Stimulated activated memory B cell treated with anti-CD40 and anti-IgM and Interleukin-4, amounts not matched to agents 10 μg/mL and 1 μg/mL and 100 μg/mL, for 72 hours (primary cell): ENCODE measurements around the gene PLA2G2D.

ENCODE experiments used
- ATAC-seq: fragments of 150-1000 bp; cut with Tn5 transposase; 2 replicates; pipeline ENCODE4 v1.10.0; 2021
- H3K27ac Mint-ChIP-seq: one replicate; pipeline ENCODE4 v1.8.0; 2022; ENCODE audit warnings: mild to moderate bottlenecking, mixed read lengths
- H3K27me3 Mint-ChIP-seq: one replicate; pipeline ENCODE4 v1.8.0; 2022; ENCODE audit warnings: mixed read lengths
- H3K36me3 Mint-ChIP-seq: one replicate; pipeline ENCODE4 v1.8.0; 2022; ENCODE audit warnings: mixed read lengths
- H3K4me1 Mint-ChIP-seq: one replicate; pipeline ENCODE4 v1.8.0; 2022; ENCODE audit warnings: mixed read lengths
- H3K4me3 Mint-ChIP-seq: one replicate; pipeline ENCODE4 v1.8.0; 2022; ENCODE audit warnings: mild to moderate bottlenecking, moderate library complexity, mixed read lengths
- H3K9me3 Mint-ChIP-seq: one replicate; pipeline ENCODE4 v1.8.0; 2022; ENCODE audit warnings: mixed read lengths

PLA2G2D gene

DNA sequence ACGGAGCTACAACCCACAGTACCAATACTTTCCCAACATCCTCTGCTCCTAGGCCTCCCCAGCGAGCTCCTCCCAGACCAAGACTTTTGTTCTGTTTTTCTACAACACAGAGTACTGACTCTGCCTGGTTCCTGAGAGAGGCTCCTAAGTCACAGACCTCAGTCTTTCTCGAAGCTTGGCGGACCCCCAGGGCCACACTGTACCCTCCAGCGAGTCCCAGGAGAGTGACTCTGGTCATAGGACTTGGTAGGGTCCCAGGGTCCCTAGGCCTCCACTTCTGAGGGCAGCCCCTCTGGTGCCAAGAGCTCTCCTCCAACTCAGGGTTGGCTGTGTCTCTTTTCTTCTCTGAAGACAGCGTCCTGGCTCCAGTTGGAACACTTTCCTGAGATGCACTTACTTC is 28.7 kb downstream of the PLA2G2D start:
- Mint-ChIP-seq H3K27ac (no peak overlapping the region), H3K9me3 (no peaks in the 10 kb centered on the region), H3K4me1 (peaks cover 6% of the 10 kb centered on the region), H3K36me3 (no peaks in the 10 kb centered on the region), H3K27me3 (peaks cover 10% of the 10 kb centered on the region), H3K4me3 (no peak overlapping the region)
- ATAC-seq, result no peak

DNA sequence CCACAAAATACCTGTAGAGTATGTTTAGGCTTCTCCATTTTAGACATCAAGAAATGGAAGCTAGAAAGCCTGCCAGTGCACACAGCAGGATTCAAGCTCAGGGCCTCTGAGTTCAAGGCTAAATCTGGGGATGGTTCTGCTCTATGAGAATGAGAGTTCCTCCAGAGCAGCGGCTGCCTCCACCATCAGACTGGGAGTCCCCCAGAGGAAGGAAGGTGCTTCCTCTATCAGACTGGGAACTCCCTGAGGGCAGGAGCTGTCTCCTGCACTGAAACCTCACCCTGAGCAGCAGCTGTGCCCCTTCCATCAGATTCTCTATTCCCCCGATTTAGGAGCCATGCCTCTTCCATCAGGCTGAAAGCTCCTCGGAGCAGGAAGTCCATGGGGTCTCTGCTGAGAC is 29.2 kb downstream of the PLA2G2D start:
- no peak for ATAC-seq
- no peak overlapping the region for H3K27ac Mint-ChIP-seq
- H3K36me3 Mint-ChIP-seq, result no peaks in the 10 kb centered on the region
- peaks cover 10% of the 10 kb centered on the region for H3K27me3 Mint-ChIP-seq
- peaks cover 7% of the 10 kb centered on the region for H3K4me1 Mint-ChIP-seq
- no peaks in the 10 kb centered on the region for H3K9me3 Mint-ChIP-seq
- no peak overlapping the region for H3K4me3 Mint-ChIP-seq

DNA sequence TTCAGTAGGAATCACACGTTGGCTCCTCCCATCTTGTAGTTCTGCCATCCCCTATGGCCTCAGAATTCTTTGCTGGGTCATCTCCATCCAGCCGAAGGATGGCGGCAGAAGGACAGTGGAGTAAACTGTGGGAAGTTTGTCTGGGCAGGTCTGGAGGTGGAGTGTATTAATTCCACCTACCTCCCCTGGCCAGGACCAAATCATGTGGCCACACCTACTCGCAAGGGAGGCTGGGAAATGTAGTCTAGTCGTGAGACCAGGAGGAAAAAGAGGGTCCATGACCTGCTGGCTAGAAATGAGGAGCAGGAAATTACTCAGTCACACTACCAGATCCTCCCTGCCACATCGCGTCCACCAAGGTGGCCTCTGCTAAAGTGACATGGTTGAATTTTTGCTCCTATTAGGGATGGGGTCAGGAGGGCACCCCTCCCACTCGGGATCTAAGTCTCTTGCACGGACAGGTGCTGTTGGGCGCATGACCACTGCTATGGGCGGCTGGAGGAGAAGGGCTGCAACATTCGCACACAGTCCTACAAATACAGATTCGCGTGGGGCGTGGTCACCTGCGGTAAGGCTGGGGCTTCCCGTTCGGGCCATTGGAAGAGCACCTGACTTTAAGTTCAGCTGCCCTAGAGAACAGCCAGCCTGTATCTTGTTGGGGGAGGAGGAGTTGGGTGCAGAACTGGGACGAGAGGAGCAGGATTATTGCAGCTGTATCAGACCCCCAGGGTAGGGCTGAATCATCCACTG is 29.8 kb downstream of the PLA2G2D start:
- peaks cover 10% of the 10 kb centered on the region for H3K27me3 Mint-ChIP-seq
- no peak for ATAC-seq
- no peak overlapping the region for H3K27ac Mint-ChIP-seq
- H3K4me1 Mint-ChIP-seq, result peaks cover 13% of the 10 kb centered on the region
- H3K9me3 Mint-ChIP-seq, result no peaks in the 10 kb centered on the region
- no peaks in the 10 kb centered on the region for H3K36me3 Mint-ChIP-seq
- H3K4me3 Mint-ChIP-seq, result no peak overlapping the region

DNA sequence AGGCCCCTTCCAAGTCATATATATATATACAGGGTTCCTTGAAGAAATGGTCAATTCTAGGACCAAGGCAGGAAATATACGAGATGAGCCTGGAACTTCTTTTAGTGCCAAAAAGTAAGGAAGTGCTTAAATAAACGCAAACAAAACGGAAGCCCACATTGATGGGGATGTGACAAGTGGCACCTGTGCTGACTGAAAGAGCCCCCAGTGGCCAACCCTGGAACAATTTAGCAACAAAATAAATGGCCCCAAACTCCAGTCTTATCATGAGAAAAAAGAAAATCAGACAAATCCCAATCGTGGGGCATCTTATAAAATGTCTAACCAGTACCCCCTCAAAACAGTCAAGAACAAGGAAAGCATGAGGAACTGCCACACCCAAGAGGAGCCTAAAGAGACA is 31.7 kb downstream of the PLA2G2D start:
- Mint-ChIP-seq H3K27ac (no peak overlapping the region), H3K36me3 (no peaks in the 10 kb centered on the region), H3K27me3 (peaks cover 10% of the 10 kb centered on the region), H3K4me1 (peaks cover 21% of the 10 kb centered on the region), H3K4me3 (no peak overlapping the region), H3K9me3 (no peaks in the 10 kb centered on the region)
- no peak for ATAC-seq

DNA sequence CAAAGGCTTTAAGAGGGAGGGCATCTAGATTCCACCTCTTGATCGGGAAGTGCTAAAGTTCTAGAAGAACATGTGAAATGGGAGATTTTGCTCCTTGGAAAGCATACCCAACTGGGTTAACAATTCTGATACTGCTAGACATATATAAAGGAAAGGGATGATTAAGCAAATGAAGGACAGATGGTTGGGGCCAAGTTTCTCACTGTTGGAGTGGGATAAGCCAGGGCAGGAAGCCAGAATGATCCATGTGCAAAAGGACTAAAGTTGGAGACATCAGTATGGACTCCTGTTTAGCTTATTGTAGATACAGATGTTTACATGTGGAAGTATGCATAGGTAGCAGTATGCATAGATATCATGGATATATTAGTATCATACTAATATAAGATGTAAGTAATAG is 32.5 kb downstream of the PLA2G2D start:
- ATAC-seq, result no peak
- no peaks in the 10 kb centered on the region for H3K36me3 Mint-ChIP-seq
- no peaks in the 10 kb centered on the region for H3K9me3 Mint-ChIP-seq
- peaks cover 10% of the 10 kb centered on the region for H3K27me3 Mint-ChIP-seq
- H3K27ac Mint-ChIP-seq, result no peak overlapping the region
- H3K4me3 Mint-ChIP-seq, result no peak overlapping the region
- H3K4me1 Mint-ChIP-seq, result peaks cover 28% of the 10 kb centered on the region

DNA sequence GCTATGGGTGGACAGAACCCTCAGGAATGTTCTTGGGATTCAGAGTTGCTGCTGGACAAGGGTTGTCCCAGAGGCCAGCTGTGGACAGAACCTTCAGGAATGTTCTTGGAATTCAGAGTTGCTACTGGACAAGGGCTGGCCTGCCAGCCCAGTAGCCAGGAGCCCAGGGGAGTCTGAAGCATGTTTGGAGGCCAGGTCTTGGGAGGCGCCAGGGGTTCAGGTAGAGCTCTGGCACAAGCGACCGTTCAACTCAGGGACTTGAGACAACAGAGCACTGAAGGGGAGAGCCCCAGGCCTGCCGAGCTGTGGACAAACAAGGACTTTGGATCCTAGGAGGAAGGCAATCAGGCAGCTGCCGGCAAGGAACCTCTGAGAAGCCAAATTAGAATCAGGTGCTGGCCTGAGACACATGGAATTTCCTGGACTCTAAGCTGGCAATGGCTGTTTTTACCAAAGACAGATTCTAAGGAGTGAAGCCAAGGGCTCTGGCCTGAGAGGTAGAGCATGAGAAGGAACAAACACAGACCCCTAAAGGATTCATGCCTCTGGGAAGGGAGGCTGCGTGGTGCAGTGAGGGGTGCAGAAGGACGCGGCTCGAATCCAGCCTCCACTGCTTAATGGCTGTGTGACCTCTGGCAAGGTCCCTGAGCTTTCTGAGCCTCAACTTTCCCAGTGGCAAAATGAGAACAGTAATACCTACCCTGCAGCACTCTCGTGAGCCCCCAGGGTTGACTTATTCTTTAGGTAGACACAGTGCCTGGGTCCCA is 36.0 kb downstream of the PLA2G2D start:
- H3K4me3 Mint-ChIP-seq, result no peak overlapping the region
- no peaks in the 10 kb centered on the region for H3K36me3 Mint-ChIP-seq
- peaks cover 61% of the 10 kb centered on the region for H3K4me1 Mint-ChIP-seq

DNA sequence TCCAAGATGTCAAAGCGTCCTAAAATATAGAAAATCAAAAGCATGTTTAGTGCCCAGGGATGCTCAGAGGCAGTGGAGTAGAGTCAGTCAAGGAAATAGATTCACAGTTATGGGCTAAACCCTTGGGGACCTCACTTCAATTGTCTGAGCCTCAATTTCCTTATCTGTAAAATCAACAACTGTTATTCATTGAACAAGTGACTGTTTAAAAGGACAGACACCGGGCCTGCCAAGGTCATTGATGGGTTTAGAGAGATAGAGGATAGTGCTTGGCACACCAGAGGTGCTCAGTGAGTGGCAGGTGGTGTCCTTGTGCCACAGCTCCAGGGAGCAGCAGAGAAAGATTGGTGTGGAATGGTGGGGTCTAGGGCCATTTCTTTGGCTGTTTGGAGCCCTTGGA is 36.6 kb downstream of the PLA2G2D start:
- Mint-ChIP-seq H3K4me3 (no peak overlapping the region), H3K36me3 (no peaks in the 10 kb centered on the region), H3K27ac (peak overlapping the region; percentile 5), H3K4me1 (peaks cover 66% of the 10 kb centered on the region), H3K27me3 (no peaks in the 10 kb centered on the region), H3K9me3 (no peaks in the 10 kb centered on the region)
- no peak for ATAC-seq

More for the DNA sequence above, 36.0 kb downstream of the PLA2G2D start:
- Mint-ChIP-seq H3K27me3 (no peaks in the 10 kb centered on the region), H3K9me3 (no peaks in the 10 kb centered on the region), H3K27ac (peak overlapping the region; percentile 5)
- no peak for ATAC-seq

DNA sequence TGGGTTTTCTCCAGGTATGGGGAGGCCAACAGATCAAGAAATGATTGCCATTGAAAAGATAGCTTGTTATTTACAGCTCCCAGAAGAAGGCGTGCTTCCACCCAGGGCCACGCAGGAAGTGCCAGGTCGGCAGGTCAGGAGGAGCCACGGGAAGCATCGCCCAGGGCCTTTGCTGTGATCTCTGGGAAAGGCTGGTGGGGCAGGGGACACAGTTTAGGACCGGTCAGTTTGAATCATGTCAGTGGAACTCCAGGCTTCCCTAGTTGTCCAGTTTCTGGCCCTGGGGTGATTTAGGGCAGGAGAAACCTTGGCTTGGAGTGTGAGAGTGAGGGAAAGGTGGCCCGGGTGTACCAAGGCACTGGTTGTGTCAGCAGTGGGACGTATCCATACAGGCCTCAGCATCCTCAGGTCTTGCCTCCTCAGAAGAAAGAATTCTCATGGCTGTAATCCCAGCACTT is 38.0 kb downstream of the PLA2G2D start:
- no peaks in the 10 kb centered on the region for H3K27me3 Mint-ChIP-seq
- peak overlapping the region; percentile 2 for H3K4me3 Mint-ChIP-seq
- peaks cover 71% of the 10 kb centered on the region for H3K4me1 Mint-ChIP-seq
- H3K27ac Mint-ChIP-seq, result peak overlapping the region; percentile 46
- H3K9me3 Mint-ChIP-seq, result no peaks in the 10 kb centered on the region
- no peaks in the 10 kb centered on the region for H3K36me3 Mint-ChIP-seq
- ATAC-seq, result no peak

DNA sequence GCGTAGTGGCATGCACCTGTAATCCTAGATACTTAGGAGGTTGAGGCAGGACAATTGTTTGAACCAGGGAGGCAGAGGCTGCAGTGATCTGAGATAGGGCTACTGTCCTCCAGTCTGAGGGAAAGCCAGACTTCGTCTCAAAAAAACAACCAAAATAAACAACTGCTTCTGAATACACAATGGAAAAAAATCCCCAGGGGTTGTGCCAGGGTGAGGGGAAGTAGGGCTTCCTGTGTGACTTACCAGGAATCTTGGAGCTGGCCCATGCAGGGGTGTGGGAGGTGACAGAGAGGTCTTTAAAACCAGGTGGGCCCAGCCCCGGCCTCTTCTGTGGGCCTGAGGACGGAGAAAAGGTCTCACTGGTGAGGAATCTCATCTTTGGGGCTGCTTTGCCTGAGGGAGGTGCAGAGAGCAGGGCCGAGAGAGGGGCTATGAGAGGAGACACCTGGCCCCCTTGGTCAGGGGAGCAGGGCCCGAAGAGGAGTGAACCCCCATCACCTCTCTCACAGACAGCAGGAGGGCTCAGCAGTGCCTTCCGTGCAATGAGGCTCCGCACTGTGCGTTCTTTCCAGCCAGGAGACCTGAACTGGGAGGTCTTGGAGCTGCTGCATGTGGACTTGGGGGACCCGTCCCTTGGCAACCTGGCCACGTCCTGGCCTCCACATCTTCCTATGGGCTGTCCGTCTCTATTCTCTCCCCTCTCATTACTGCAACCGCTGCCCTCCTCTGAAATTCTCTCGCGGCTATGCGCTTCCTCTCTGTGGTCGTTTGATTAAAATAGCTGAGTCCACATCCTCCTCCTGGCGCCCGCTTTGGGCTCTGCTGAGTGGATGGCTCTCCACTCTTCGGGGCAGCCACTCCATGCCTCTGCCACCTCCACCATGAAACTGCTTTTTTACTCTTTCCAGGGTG is 38.6 kb downstream of the PLA2G2D start:
- peak overlapping the region; percentile 46 for H3K27ac Mint-ChIP-seq
- peaks cover 71% of the 10 kb centered on the region for H3K4me1 Mint-ChIP-seq
- no peaks in the 10 kb centered on the region for H3K9me3 Mint-ChIP-seq
- peak; percentile 60 for ATAC-seq
- H3K36me3 Mint-ChIP-seq, result no peaks in the 10 kb centered on the region
- peak overlapping the region; percentile 2 for H3K4me3 Mint-ChIP-seq
- no peaks in the 10 kb centered on the region for H3K27me3 Mint-ChIP-seq

DNA sequence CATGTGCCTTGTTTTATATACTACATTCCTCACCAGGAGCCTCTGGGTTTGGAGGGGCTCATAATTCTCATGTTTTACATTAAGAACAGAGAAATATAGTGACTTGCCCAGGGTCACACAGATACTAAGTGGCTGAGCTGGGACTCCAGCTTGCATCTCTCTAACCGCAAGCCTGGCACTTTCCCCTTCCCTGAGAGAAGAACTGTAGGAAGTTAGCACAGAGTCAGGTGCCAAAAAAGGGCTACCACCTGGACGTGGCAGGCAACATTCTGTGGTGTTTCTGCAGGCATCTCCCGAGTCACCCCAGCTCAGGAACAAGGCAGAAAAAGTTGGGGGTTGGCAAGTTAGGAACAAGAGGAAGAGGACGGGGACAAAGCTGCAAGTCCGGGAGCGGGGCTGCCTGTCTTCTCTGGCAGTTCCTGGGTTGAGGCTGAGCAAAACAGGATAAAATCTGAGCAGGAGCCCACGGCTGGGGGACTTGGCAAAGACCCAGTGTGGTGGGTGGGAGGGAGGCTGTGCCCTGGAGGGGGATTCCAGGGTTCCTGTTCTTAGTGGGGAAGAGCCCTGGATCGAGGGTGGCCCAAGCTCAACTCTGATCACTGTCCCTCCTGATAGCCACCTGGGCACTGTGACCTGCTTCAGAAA is 39.6 kb downstream of the PLA2G2D start:
- no peak for ATAC-seq
- Mint-ChIP-seq H3K36me3 (no peaks in the 10 kb centered on the region), H3K27ac (peak overlapping the region; percentile 53), H3K4me3 (peak overlapping the region; percentile 33), H3K9me3 (no peaks in the 10 kb centered on the region), H3K4me1 (peaks cover 75% of the 10 kb centered on the region), H3K27me3 (no peaks in the 10 kb centered on the region)

DNA sequence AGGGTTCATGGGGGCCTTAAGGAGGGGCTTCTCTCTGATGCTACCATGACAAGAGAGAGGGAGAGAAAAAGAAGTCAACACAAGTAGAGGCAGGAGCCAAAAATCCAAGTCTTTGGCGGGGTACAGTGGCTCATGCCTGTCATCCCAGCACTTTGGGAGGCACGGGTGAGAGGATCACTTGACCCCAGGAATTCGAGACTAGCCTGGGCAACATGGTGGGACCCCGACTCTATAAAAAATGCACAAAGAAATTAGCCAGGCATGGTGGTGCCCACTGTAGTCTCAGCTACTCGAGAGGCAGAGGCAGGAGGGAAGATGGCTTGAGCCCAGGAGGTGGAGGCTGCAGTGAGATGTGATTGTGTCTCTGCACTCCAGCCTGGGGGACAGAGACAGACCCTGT is 40.6 kb downstream of the PLA2G2D start:
- Mint-ChIP-seq H3K4me1 (peaks cover 76% of the 10 kb centered on the region), H3K27ac (peak overlapping the region; percentile 28), H3K36me3 (no peaks in the 10 kb centered on the region), H3K4me3 (peak overlapping the region; percentile 7), H3K27me3 (no peaks in the 10 kb centered on the region), H3K9me3 (no peaks in the 10 kb centered on the region)
- no peak for ATAC-seq

DNA sequence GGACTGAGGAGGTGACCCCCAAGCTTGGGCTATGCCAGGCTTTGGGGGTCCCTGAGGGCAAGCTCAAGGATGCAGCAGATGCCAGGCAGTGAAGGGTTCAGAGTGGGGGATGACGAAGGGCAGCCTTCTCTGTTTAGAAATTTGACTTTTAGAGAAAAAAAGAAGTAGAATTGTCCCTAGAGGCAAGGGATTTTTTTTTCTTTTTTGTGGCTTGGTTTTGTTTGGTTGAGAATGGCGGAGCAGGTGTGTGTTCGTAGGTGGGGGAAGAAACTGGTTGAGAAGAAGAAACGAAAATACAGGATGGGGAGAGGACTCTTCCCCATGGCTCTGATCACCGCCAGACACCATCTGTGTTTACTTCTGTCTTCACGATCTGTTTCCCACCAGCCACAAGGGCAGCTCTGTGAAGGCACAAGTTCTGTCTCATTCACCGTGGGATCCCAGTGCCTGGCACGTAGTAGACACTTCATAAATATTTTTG is 41.1 kb downstream of the PLA2G2D start:
- Mint-ChIP-seq H3K4me3 (peak overlapping the region; percentile 7), H3K27ac (peak overlapping the region; percentile 28)

DNA sequence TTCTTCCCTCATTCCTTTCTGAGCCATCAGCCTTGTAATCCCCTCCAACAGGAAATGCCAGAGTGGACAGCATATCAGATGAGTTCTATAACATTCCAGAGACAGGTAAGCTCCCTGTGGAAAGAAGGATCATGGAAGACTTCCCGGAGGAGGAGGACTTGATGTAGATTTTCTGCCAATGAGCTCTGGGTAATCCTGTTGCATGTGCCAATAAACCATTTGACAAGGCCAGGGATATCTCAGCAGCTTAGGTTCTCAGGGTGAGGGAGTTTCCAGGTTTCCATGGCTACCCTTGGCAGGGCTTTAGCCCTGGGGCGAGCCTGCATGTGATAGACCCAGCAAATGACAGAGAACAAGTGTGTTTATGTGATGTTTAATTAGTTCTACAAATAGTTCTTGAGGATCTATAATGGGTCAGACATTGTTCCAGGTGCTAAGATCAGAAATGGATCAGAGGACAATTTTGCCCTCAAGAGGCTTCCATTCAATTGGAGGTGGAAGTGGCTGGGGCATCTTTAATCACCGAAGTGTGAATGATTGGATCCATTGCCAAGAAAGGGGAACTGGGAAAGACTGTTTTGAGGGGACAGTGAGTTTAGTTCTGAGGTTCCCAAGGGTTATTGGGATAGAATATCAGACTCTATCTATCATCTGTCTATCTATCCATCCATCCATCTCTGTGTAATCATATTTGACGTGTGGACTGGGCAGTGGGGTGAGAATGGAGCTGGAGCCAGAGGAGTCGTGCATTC is 42.5 kb downstream of the PLA2G2D start:
- Mint-ChIP-seq H3K27me3 (no peaks in the 10 kb centered on the region), H3K36me3 (no peaks in the 10 kb centered on the region), H3K4me3 (no peak overlapping the region), H3K4me1 (peaks cover 82% of the 10 kb centered on the region), H3K9me3 (no peaks in the 10 kb centered on the region), H3K27ac (no peak overlapping the region)
- no peak for ATAC-seq

More for the DNA sequence above, 41.1 kb downstream of the PLA2G2D start:
- peak; percentile 91 for ATAC-seq
- Mint-ChIP-seq H3K4me1 (peaks cover 81% of the 10 kb centered on the region), H3K36me3 (no peaks in the 10 kb centered on the region), H3K27me3 (no peaks in the 10 kb centered on the region), H3K9me3 (no peaks in the 10 kb centered on the region)

DNA sequence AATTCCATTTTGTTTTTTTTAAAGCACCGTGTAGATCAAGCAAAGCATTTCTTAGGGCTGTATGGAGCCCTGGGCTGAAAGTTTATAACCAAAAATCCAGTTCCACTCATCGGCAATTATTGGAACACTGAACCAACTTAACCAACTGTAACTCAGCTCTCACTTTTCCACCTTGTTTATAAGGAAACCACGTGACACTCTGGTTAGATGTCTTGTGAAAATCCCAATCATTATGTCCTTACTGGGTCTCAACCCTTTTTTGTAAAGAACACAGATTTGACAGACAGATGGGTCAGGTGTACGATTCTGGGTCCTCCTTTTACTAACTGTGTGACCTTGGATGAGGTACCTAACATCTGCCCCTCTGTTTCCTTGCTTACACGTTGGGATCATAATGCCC is 43.1 kb downstream of the PLA2G2D start:
- H3K27ac Mint-ChIP-seq, result no peak overlapping the region
- H3K4me3 Mint-ChIP-seq, result no peak overlapping the region
- no peaks in the 10 kb centered on the region for H3K36me3 Mint-ChIP-seq
- no peaks in the 10 kb centered on the region for H3K27me3 Mint-ChIP-seq
- no peak for ATAC-seq
- no peaks in the 10 kb centered on the region for H3K9me3 Mint-ChIP-seq
- H3K4me1 Mint-ChIP-seq, result peaks cover 76% of the 10 kb centered on the region
